Loucy (cell line): ENCODE measurements around the gene FAM3B.

Source experiments
- H2AFZ ChIP-seq: fragments of 200-600 bp; sonication (generic); 2 replicates; pipeline ENCODE4 v1.6.0; 2016; ENCODE audit warnings: antibody characterized with exemption, mild to moderate bottlenecking, low read length, moderate library complexity
- H3F3A ChIP-seq: fragments of 200-600 bp; 2 replicates; pipeline ENCODE4 v1.6.0; 2016; ENCODE audit warnings: antibody characterized with exemption, low read depth, mild to moderate bottlenecking
- H3K27me3 ChIP-seq: fragments of 200-600 bp; sonication (generic); 2 replicates; pipeline ENCODE4 v1.6.1; 2014; ENCODE audit warnings: low read length, mild to moderate bottlenecking; ENCODE audit not compliant: insufficient read depth, poor library complexity, severe bottlenecking
- H3K36me3 ChIP-seq: fragments of 200-600 bp; sonication (generic); 2 replicates; pipeline ENCODE4 v1.6.1; 2016; ENCODE audit warnings: low read length; ENCODE audit not compliant: insufficient read depth
- H3K4me1 ChIP-seq: fragments of 200-600 bp; sonication (generic); 2 replicates; pipeline ENCODE4 v1.5.1; 2014; ENCODE audit warnings: low read length, mild to moderate bottlenecking; ENCODE audit not compliant: insufficient read depth, poor library complexity, severe bottlenecking
- H3K4me2 ChIP-seq: fragments of 200-600 bp; sonication (generic); 2 replicates; pipeline ENCODE4 v1.6.0; 2014; ENCODE audit warnings: antibody characterized with exemption, low read length, low read depth, mild to moderate bottlenecking; ENCODE audit not compliant: poor library complexity, severe bottlenecking
- H3K4me3 ChIP-seq: fragments of 200-600 bp; sonication (generic); 2 replicates; pipeline ENCODE4 v1.5.1; 2014; ENCODE audit warnings: low read length, mild to moderate bottlenecking, mixed read lengths; ENCODE audit not compliant: poor library complexity, severe bottlenecking
- H3K79me2 ChIP-seq: fragments of 200-600 bp; sonication (generic); 2 replicates; pipeline ENCODE4 v1.6.1; 2014; ENCODE audit warnings: low read length; ENCODE audit not compliant: insufficient read depth
- H3K9ac ChIP-seq: fragments of 200-600 bp; sonication (generic); 2 replicates; pipeline ENCODE4 v1.6.0; 2014; ENCODE audit warnings: mild to moderate bottlenecking, low read depth, low read length, moderate library complexity; ENCODE audit not compliant: poor library complexity, severe bottlenecking
- H3K9me2 ChIP-seq: fragments of 200-600 bp; sonication (generic); replicated peaks from 2 replicates; pipeline ENCODE4 v1.6.1; 2016; ENCODE audit warnings: low read depth, low read length, mixed read lengths
- H3K9me3 ChIP-seq: fragments of 200-600 bp; sonication (generic); 2 replicates; pipeline ENCODE4 v1.6.1; 2014; ENCODE audit warnings: mild to moderate bottlenecking, antibody characterized with exemption, low read length, low read depth; ENCODE audit not compliant: insufficient read depth
- H4K20me1 ChIP-seq: fragments of 200-600 bp; sonication (generic); 2 replicates; pipeline ENCODE4 v1.6.0; 2014; ENCODE audit warnings: antibody characterized with exemption, low read length, mild to moderate bottlenecking; ENCODE audit not compliant: insufficient read depth, poor library complexity, severe bottlenecking
- CTCF ChIP-seq: fragments of 200-600 bp; sonication (generic); conservative IDR thresholded peaks from 2 replicates; pipeline ENCODE4 v1.5.1; 2014; ENCODE audit warnings: mild to moderate bottlenecking, antibody characterized with exemption, low read length
- EZH2phosphoT487 ChIP-seq: fragments of 200-600 bp; IDR thresholded peaks from 2 replicates; pipeline ENCODE4 v1.6.1; 2018; ENCODE audit warnings: antibody characterized with exemption, mild to moderate bottlenecking, moderate library complexity, borderline replicate concordance

FAM3B gene

GRCh38 chr21:41277196-41277595 lies 39.4 kb upstream of the FAM3B start:
- Histone ChIP-seq H3K9me2 (no peaks in the 10 kb centered on the region), H2AFZ (no peak overlapping the region), H3K27me3 (no peaks in the 10 kb centered on the region), H4K20me1 (no peaks in the 10 kb centered on the region), H3K79me2 (no peaks in the 10 kb centered on the region), H3K9me3 (peaks cover 1% of the 10 kb centered on the region; the same call in 1 of the 2 replicates), H3K36me3 (no peaks in the 10 kb centered on the region), H3K9ac (no peak overlapping the region), H3K4me2 (no peak overlapping the region), H3K4me3 (no peak overlapping the region), H3F3A (no peaks in the 10 kb centered on the region), H3K4me1 (no peaks in the 10 kb centered on the region)
- no peak for TF ChIP-seq CTCF
- TF ChIP-seq EZH2phosphoT487 = no peak

- Histone ChIP-seq H3K4me3 (no peak overlapping the region), H2AFZ (no peak overlapping the region), H3K4me2 (no peak overlapping the region), H3K79me2 (no peaks in the 10 kb centered on the region), H3K27me3 (no peaks in the 10 kb centered on the region), H3K36me3 (no peaks in the 10 kb centered on the region), H3K9ac (no peak overlapping the region), H3K9me3 (no peaks in the 10 kb centered on the region; the same call in 1 of the 2 replicates), H3K4me1 (no peaks in the 10 kb centered on the region), H3K9me2 (no peaks in the 10 kb centered on the region), H3F3A (no peaks in the 10 kb centered on the region), H4K20me1 (no peaks in the 10 kb centered on the region)
- no peak for TF ChIP-seq CTCF
- TF ChIP-seq EZH2phosphoT487 = no peak
These were observed 38.8 kb upstream of the FAM3B start for GRCh38 chr21:41277846-41278245.

GRCh38 chr21:41280115-41280919 lies 36.3 kb upstream of the FAM3B start:
- no peak overlapping the region for H2AFZ ChIP-seq
- TF ChIP-seq CTCF (no peak), EZH2phosphoT487 (no peak)
- H3K4me2 ChIP-seq = no peak overlapping the region
- H3K36me3 ChIP-seq = no peaks in the 10 kb centered on the region
- H3K27me3 ChIP-seq = no peaks in the 10 kb centered on the region
- H3K4me1 ChIP-seq = no peaks in the 10 kb centered on the region
- no peak overlapping the region for H3K9ac ChIP-seq
- no peaks in the 10 kb centered on the region for H3K79me2 ChIP-seq
- no peak overlapping the region for H3K4me3 ChIP-seq
- no peaks in the 10 kb centered on the region for H4K20me1 ChIP-seq
- no peaks in the 10 kb centered on the region for H3F3A ChIP-seq
- H3K9me3 ChIP-seq = no peaks in the 10 kb centered on the region
- no peaks in the 10 kb centered on the region for H3K9me2 ChIP-seq
